Measurements from ENCODE around the gene SNAP29.

- TF ChIP-seq RARB (CRISPR knock-in tag; IDR thresholded peaks at IDR 0.05) (no peak), TCF4 (CRISPR knock-in tag; IDR thresholded peaks at IDR 0.05; ENCODE audit: borderline replicate concordance) (no peak), PATZ1 (CRISPR knock-in tag; IDR thresholded peaks at IDR 0.05; ENCODE audit: borderline replicate concordance) (no peak), CREB5 (CRISPR knock-in tag; IDR thresholded peaks at IDR 0.05; ENCODE audit: low read depth) (no peak), ZFP3 (CRISPR knock-in tag; IDR thresholded peaks at IDR 0.05) (no peak), ISL1 (CRISPR knock-in tag; IDR thresholded peaks at IDR 0.05) (no peak), ESRRG (CRISPR knock-in tag; IDR thresholded peaks at IDR 0.05) (no peak)
Measured at GRCh38 chr22:20864186-20864908, 5.5 kb downstream of the SNAP29 start.
